IPS DF 4.7 (cell line): ENCODE results near the gene USP34.
"Not testable (repeated sequence)": the region's sequence is repeated elsewhere in the genome, so short reads cannot be mapped to it uniquely, and the experiment has no call there.

Source experiments
- DNase-seq: peaks from one replicate; pipeline ENCODE4 v3.0.0-alpha.2; 2013; ENCODE audit warnings: low spot score; ENCODE audit errors: extremely low read depth

Gene USP34

GRCh38 chr2:61187085-61187484 is 283.8 kb downstream of the USP34 start:
- DNase-seq = no peak

GRCh38 chr2:61185231-61185728 is 285.6 kb downstream of the USP34 start:
- no peak for DNase-seq

DNA sequence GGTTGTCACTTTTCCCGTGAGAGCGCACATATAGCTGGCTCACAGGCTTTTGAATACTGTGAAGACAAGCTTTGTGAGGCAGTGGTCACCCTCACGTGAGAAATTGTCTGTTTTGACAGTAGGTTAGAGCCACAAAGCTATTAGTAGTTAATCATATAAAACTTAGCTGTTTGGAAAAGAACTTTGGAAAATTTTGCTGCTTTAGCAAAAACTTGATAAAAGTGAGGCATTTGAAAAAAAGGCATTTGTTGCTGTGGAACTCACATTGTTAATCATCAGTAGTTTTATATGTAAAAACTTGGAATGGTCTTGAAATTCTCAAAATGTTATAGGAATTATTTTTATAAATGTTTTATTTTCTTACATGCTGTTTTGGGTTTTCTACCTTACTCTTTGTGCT is 286.6 kb downstream of the USP34 start:
- DNase-seq = no peak

GRCh38 chr2:61183795-61184194 is 287.1 kb downstream of the USP34 start:
- DNase-seq = no peak

DNA sequence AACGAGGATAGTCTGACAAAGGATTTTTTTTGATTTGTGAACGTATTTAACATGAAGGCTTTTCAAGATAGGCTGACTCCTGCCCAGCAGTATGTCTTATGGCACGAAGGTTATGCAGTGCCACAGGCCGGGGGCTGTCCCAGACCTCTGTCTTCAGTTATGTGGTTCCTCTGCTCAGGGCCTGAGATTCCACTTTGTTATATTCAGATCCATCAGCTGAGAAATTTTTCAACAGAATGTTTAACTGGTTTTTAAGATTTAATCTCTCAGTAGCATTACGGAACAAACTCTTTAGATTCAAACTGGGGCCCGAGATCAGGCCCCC is 288.9 kb downstream of the USP34 start:
- no peak for DNase-seq

DNA sequence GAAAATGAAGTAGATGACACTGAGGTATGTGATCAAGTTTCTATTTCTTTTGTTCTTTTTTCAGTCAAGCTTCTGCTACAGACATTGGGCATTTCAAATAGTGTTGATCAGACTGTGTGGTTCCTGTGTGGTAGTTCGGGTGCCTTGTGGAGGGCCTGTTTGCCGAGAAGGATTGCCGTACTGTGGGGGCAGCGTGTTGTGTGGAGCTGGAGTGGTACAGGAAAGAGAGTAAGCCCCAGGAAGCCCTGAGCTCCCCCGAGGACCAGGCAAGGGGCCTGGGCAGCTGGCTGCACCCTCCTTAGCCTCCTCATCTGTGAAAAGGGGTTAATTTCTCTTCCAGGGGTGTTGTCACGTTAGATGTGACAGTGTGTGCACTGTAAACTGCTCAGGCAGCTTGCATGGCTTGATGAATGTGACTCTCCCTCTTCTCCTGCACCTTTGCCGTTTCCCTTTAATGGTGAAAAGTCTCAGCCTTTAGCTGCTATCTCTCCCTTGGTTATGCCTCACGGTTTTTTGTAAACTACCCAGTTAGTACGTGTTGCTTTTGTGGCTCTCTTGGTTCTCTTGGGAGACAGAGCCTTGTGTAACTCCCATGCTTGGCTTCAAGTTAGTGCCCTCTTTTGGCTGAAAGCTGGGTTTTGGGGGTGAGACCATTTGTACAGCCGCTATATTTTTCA is 289.4 kb downstream of the USP34 start:
- no peak for DNase-seq

DNA sequence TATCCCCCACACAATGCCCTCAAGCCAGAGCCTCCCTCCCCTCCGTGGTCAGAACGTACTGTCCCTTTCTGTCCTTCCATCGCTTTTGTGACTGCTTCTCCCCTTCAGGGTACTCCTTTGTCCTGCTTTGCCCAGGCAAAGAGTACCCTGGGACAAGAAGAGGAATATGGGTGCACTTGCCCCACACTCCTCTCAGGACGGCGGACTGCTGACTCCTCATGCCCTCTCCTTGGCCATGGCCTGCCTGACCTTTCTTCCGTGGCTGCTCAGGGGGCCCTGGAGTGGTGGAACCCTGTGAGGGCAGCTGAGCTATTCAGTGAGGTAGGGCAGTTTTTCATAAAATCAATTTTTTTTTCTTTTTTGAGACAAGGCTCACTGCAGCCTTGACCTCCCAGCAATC is 290.2 kb downstream of the USP34 start:
- no peak for DNase-seq

GRCh38 chr2:61179701-61180639 is 290.9 kb downstream of the USP34 start:
- DNase-seq = no peak

DNA sequence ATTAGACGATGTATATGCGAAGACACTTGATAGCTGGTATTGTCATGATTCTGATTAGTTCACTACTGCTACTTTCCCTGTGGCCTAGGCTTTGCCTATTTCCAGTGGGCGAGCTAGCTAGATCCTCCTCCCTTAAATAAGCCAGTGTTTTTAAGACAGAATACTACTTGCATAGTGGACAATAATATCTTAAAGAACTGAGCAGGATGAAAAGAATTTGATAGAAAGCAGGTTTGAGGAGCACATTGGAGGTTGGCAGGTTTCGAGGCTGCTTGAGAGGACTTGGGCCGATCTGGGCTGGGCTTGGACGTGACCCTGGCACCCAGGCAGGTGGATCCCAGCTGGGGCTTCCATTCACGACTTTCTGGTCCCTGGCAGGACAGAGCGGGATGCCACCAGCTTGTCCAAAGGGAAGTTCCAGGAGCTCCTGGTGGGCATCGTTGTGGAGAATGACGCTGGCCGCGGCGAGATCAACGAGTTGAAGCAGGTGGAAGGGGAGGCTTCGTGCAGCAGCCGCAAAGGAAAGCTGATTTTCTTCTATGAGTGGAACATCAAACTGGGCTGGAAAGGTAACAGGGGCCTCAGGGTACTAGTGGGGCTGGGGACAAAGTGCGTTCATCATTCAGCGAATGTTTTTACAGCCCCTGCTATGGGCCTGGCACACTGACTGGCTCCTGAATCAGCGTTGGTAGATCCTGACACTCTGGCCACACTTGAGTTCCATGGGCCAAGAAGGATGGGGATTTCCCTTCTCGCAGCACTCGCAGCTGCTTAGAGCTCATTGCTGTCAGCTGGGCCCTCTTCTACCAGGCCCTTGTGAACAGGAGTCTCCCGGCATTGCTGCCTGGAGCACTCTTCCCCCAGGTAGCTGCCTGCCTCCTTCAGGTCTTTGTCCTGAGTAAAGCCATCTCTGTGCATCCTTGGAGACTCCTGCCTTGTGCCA is 292.0 kb downstream of the USP34 start:
- DNase-seq = no peak

DNA sequence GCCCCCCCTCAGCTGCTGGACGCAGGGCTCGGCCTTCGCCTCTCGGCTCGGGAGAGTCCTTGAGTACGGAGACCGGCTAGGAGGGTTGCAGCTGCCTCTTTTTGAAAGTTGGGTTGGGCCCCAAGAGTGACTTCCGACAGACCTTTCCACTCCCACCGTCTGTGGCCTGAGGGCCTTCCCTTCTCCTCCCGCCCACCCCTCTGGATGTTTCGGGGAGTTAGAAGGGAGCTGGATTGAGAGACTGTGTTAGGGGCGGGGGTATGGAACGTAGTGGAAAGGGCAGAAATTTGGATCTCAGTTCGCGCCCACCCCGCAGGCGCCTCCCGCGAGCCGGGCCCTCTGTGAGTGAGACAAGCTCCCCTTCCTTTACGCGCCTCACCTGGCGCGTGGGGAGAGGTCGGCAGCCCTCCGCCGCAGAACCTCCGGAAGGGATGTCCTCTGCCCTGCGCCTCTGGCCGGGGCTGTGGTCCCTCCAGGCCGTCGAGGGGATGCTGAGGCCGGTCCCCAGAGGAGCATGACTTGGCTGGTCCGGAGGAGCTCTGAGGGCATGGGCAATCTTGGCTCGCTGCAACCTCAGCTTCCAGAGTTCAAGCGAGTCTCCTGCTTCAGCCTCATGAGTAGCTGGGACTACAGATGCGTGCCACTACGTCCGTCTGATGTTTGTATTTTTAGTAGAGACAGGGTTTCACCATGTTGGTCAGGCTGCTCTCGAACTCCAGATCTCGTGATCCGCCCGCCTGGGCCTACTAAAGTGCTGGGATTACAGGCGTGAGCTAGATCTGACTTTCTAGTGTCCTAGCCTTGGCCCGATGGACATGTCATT is 292.9 kb downstream of the USP34 start:
- no peak for DNase-seq

- DNase-seq = no peak
Measured at GRCh38 chr2:61176755-61177726, 293.8 kb downstream of the USP34 start.

- no peak for DNase-seq
Measured at GRCh38 chr2:61175036-61175435, 295.9 kb downstream of the USP34 start.

DNA sequence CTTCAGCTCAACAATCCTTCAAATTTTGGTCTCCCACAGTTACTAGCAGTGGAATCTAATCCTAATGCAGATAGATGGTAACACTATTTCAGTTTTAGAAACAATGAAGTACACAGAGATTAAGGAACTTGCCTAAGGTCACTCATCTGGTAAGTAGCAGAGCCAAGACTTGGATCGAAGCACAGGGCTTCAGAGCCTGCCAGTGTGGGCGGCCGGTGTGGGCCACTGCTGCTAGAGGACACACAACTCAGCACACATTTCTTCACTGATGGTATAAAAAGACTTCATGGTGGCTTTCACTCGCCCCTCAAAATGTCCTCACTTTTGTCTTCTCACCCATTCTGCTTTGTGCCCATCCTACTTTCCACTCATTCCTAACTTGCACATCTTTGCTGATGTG is 297.8 kb downstream of the USP34 start:
- no peak for DNase-seq

DNA sequence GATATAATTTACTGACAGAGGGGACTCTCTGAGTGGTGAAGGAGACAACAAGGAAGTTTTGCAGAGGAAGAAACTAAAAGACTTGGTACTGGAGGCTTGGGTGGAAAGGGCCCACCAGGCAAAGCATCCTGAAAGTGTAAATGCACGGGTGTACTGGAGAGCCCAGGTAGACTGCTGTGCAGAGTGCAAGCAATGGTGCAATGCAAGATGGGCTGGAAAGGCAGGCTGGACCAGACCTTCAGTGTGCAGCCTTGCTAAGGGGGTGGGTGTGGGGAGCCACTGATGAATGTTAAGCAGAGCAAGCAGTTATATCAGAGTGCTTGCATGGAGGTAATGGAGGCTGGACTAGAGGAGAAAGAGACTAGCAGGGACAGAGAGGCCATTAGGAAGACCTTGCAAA is 298.2 kb downstream of the USP34 start:
- no peak for DNase-seq

- DNase-seq = no peak
Measured at GRCh38 chr2:61167579-61167978, 303.3 kb downstream of the USP34 start.

GRCh38 chr2:61165946-61166345 is 304.9 kb downstream of the USP34 start:
- DNase-seq = no peak

DNA sequence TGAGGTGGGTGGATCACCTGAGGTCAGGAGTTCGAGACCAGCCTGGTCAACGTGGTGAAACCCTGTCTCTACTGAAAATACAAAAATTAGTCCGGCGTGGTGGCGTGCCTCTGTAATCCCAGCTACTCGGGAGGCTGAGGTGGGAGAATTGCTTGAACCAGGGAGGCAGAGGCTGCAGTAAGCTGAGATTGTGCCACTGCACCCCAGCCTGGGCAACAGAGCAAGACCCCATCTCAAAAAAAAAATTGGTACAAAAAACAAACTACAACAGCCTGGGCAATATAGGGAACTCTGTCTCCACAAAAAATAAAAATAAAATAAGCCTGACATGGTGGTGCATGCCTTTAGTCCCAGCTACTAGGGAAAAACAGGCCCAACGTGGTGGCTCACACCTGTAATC is 305.8 kb downstream of the USP34 start:
- not testable (repeated sequence) for DNase-seq

DNA sequence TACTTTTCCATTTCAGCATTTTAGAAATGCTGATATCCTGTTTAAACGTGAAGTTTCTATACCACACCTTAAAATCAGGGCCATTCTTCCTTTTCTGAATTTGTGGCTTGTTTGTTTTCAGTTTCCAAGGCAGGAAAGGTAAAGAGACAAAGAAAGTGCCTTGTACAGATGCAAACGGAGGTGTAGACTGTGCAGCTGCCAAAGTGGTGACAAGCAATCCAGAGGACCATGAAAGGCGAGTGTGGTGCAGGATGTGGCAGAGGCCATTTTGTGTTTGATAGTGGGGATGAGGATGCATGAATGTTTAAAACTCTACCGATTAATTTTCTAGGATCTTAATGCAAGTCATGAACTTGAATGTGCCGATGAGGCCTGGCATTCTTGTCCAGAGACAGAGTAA is 308.2 kb downstream of the USP34 start:
- DNase-seq = no peak

GRCh38 chr2:61161888-61162287 is 309.0 kb downstream of the USP34 start, which contains the start of gene C2orf74:
Gene C2orf74, plus strand, starts transcription at chr2:61162188. Its CDS starts 327 bp downstream, at chr2:61162515.
- DNase-seq = no peak
